IMR-90 (cell line): ENCODE results near the gene CENPM. TPM values are rescaled to one million over a fixed set of nuclear protein-coding genes. Genes with fewer than 3 reads are reported as not detected.

Source experiments
- ATAC-seq: fragments of 200-7000 bp; cut with Tn5 transposase; 2 replicates; pipeline ENCODE4 v1.9.1; 2020; ENCODE audit warnings: low read depth, mild to moderate bottlenecking, moderate library complexity
- BruUV-seq: library from RNA; stranded (reverse); fragments of 400-500 nt; replicated peaks from 2 replicates; lab custom pipeline; 2021; lab: Mats Ljungman, UMichigan
- CTCF ChIA-PET: fragments of 300-600 bp; formaldehyde crosslinking; extraction: SDS; loops from one replicate; lab custom pipeline; 2021; ENCODE audit warnings: antibody characterized with exemption; lab: Yijun Ruan, JAX
- POLR2A ChIA-PET: fragments of 300-600 bp; sonication (Branson Sonifier 250); formaldehyde crosslinking; loops from one replicate; lab custom pipeline; 2022; ENCODE audit warnings: antibody characterized with exemption; ENCODE audit not compliant: unreplicated experiment; lab: Charles Lee
- DNase-seq: peaks from one replicate; pipeline ENCODE4 v3.0.0; 2013
- H2AFZ ChIP-seq: replicated peaks from 2 replicates; pipeline ENCODE3; 2013; ENCODE audit warnings: low read length, mild to moderate bottlenecking; ENCODE audit not compliant: poor library complexity
- H2AK5ac ChIP-seq: 2 replicates; pipeline ENCODE4 v1.6.1; 2013; ENCODE audit warnings: low read depth, low read length, inconsistent platforms
- H2AK9ac ChIP-seq: replicated peaks from 2 replicates; pipeline ENCODE3; 2013; ENCODE audit warnings: mild to moderate bottlenecking, low read depth, low read length, moderate library complexity; ENCODE audit not compliant: poor library complexity
- H2BK120ac ChIP-seq: 2 replicates; pipeline ENCODE4 v1.6.1; 2013; ENCODE audit warnings: low read depth, low read length, inconsistent platforms
- H2BK15ac ChIP-seq: 3 replicates; pipeline ENCODE4 v1.6.1; 2013; ENCODE audit warnings: low read depth, low read length, inconsistent platforms
- H2BK20ac ChIP-seq: 2 replicates; pipeline ENCODE4 v1.6.1; 2013; ENCODE audit warnings: low read depth, mild to moderate bottlenecking, inconsistent platforms, low read length, moderate library complexity
- H2BK5ac ChIP-seq: 2 replicates; pipeline ENCODE4 v1.6.1; 2013; ENCODE audit warnings: mild to moderate bottlenecking, low read depth, low read length, inconsistent platforms; ENCODE audit not compliant: poor library complexity, severe bottlenecking
- H3K14ac ChIP-seq: replicated peaks from 2 replicates; pipeline ENCODE4 v1.6.1; 2013; ENCODE audit warnings: low read depth, low read length, inconsistent platforms
- H3K18ac ChIP-seq: 2 replicates; pipeline ENCODE4 v1.6.1; 2013; ENCODE audit warnings: low read depth, low read length, control low read depth
- H3K23ac ChIP-seq: 2 replicates; pipeline ENCODE4 v1.6.1; 2013; ENCODE audit warnings: low read depth, low read length, inconsistent platforms
- H3K27ac ChIP-seq: 2 replicates; pipeline ENCODE4 v1.5.1; 2013; ENCODE audit warnings: mild to moderate bottlenecking, control low read depth, low read length; ENCODE audit not compliant: insufficient read depth
- H3K27me3 ChIP-seq: 2 replicates; pipeline ENCODE4 v1.6.1; 2013; ENCODE audit warnings: low read length; ENCODE audit not compliant: control insufficient read depth, insufficient read depth
- H3K36me3 ChIP-seq: 2 replicates; pipeline ENCODE4 v1.6.1; 2013; ENCODE audit warnings: low read length, mixed read lengths; ENCODE audit not compliant: control insufficient read depth, insufficient read depth
- H3K4ac ChIP-seq: 2 replicates; pipeline ENCODE4 v1.6.1; 2013; ENCODE audit warnings: low read depth, low read length, inconsistent platforms
- H3K4me1 ChIP-seq: 2 replicates; pipeline ENCODE4 v1.6.1; 2013; ENCODE audit warnings: low read length, mixed read lengths; ENCODE audit not compliant: control insufficient read depth, insufficient read depth
- H3K4me2 ChIP-seq: 2 replicates; pipeline ENCODE4 v1.6.1; 2013; ENCODE audit warnings: low read depth, mild to moderate bottlenecking, control low read depth, low read length, moderate library complexity
- H3K4me3 ChIP-seq: 2 replicates; pipeline ENCODE4 v1.5.1; 2013; ENCODE audit warnings: low read depth, mild to moderate bottlenecking, control low read depth, low read length, moderate library complexity; ENCODE audit not compliant: insufficient read depth
- H3K56ac ChIP-seq: 2 replicates; pipeline ENCODE4 v1.6.1; 2013; ENCODE audit warnings: low read length, inconsistent platforms; ENCODE audit not compliant: insufficient read depth; ENCODE audit errors: extremely low read depth
- H3K79me1 ChIP-seq, 2 experiments: 2 replicates each; pipeline ENCODE4 v1.6.1; 2013; ENCODE audit warnings: low read length in 2 of 2, inconsistent platforms in 1 of 2, low read depth in 1 of 2
- H3K9ac ChIP-seq: 2 replicates; pipeline ENCODE4 v1.6.1; 2013; ENCODE audit warnings: low read depth, low read length, control low read depth
- H3K9me1 ChIP-seq: 2 replicates; pipeline ENCODE4 v1.6.1; 2013; ENCODE audit warnings: low read length, inconsistent platforms; ENCODE audit not compliant: insufficient read depth
- H3K9me3 ChIP-seq: 2 replicates; pipeline ENCODE4 v1.6.1; 2013; ENCODE audit warnings: low read length; ENCODE audit not compliant: control insufficient read depth, insufficient read depth
- H4K20me1 ChIP-seq: 2 replicates; pipeline ENCODE4 v1.6.1; 2013; ENCODE audit warnings: low read length, inconsistent platforms; ENCODE audit not compliant: insufficient read depth
- H4K5ac ChIP-seq: 2 replicates; pipeline ENCODE4 v1.6.1; 2013; ENCODE audit warnings: mild to moderate bottlenecking, low read depth, low read length, control low read depth
- H4K8ac ChIP-seq, 2 experiments: 2 replicates each; pipeline ENCODE4 v1.6.1; 2013; ENCODE audit warnings: low read depth in 2 of 2, low read length in 2 of 2, control low read depth in 1 of 2, inconsistent platforms in 1 of 2
- H4K91ac ChIP-seq: 2 replicates; pipeline ENCODE4 v1.6.1; 2013; ENCODE audit warnings: low read depth, low read length, inconsistent platforms; ENCODE audit not compliant: insufficient read depth
- BHLHE40 ChIP-seq: fragments of 150-350 bp; IDR thresholded peaks from 2 replicates; pipeline ENCODE4 v1.6.1; 2016; ENCODE audit warnings: mild to moderate bottlenecking, low read depth, low read length
- CHD1 ChIP-seq: IDR thresholded peaks from 2 replicates; pipeline ENCODE4 v1.6.1; 2012; ENCODE audit warnings: low read depth, low read length, improper control_type of control experiment
- FOS ChIP-seq: fragments of 150-350 bp; IDR thresholded peaks from 2 replicates; pipeline ENCODE4 v1.6.1; 2016; ENCODE audit warnings: low read depth, low read length
- POLR2A ChIP-seq: IDR thresholded peaks from 2 replicates; pipeline ENCODE4 v1.6.1; 2012; ENCODE audit warnings: mild to moderate bottlenecking, low read depth, low read length
- SMC3 ChIP-seq: fragments of 150-350 bp; IDR thresholded peaks from 2 replicates; pipeline ENCODE4 v1.6.1; 2016; ENCODE audit warnings: low read depth, mild to moderate bottlenecking, antibody characterized with exemption, low read length, moderate library complexity
- WGBS, 2 experiments: methylation state at CpG; one replicate each; pipeline versions ENCODE4 v1.1.5 to v1.1.7; 2013; ENCODE audit warnings: missing lambda C conversion rate in 2 of 2; ENCODE audit not compliant: insufficient read length in 1 of 2; ENCODE audit errors: extremely low coverage in 2 of 2; 5-methylcytosine and 5-hydroxymethylcytosine counted together
- dilution Hi-C: fragments of 300-500 bp; cut with HindIII; formaldehyde crosslinking; loops from one replicate; pipeline ENCODE4 v1.14.3; 2018; ENCODE audit warnings: low sequenced_read_pairs; ENCODE audit not compliant: unreplicated experiment
- in situ Hi-C: fragments of 300-500 bp; cut with MboI; formaldehyde crosslinking; loops from 3 replicates; pipeline ENCODE4 v1.14.3; 2019; ENCODE audit warnings: low sequenced_read_pairs, inconsistent platforms, mixed read lengths
- intact Hi-C: fragments of 100-400 bp; cut with micrococcal nuclease; formaldehyde crosslinking; loops from 2 replicates; pipeline ENCODE4 v1.10.0; 2022
- polyA plus RNA-seq, 3 experiments: library from polyadenylated mRNA; depleted of rRNA; stranded (reverse); fragments of >200 nt; gene quantifications; 2 replicates each; pipeline ENCODE4 v1.2.3, GENCODE V29; 2012; ENCODE audit warnings: low replicate concordance in 1 of 3
- total RNA-seq: library from RNA; depleted of rRNA; stranded (reverse); fragments of >200 nt; gene quantifications from 2 replicates; pipeline ENCODE4 v1.2.3, GENCODE V29; 2012

Gene CENPM
- total and polyA plus RNA-seq, 2 of the 4 experiments (the other 2 are of a cell fraction), result 18.1 to 20.1 TPM

GRCh38 chr22:41978732-41979131 lies 31.8 kb upstream of the CENPM start (continued):
- TF ChIP-seq CHD1 (no peak), FOS (no peak), POLR2A (no peak), BHLHE40 (no peak)

DNA sequence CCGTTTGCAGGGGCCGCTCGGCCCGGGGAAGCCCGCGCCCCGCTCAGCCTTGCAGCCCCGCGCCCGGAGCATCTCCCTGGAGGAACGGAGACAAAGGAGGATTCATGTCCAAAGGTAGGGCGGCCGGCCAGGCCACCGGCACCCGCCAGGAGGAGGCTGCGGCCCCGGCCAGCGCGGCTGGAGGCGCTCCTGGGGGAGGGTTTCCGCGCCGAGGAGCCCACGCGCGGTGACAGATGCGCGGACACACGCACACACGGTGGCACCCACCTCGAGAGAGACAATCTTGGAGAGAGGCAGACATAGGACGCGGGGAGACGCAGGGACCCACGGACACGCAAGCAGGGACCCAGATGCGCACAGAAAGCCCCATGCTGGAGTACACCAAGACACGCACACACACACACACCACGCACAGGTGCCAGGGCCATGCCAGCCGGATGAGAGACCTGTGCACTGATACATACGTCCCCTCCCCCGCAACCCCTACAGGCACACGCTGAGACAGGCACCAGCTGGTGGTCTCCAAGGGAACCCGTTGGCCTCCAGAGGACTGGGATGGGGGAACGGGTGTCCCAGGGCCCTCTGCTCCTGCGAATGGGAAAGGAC lies 30.1 kb upstream of the CENPM start:
- H4K5ac ChIP-seq, result no peak overlapping the region
- H3K56ac ChIP-seq, result no peak overlapping the region
- H2BK20ac ChIP-seq, result no peak overlapping the region
- no peak overlapping the region for H3K27ac ChIP-seq
- no peak overlapping the region for H3K14ac ChIP-seq
- dilution Hi-C loops, result no loop called here
- CTCF ChIA-PET, result no interaction called here
- POLR2A ChIA-PET, result no interaction called here
- peaks cover 60% of the 10 kb centered on the region for H3K27me3 ChIP-seq
- no peaks in the 10 kb centered on the region for H4K20me1 ChIP-seq
- intact Hi-C loops, result no loop called here
- TF ChIP-seq SMC3 (no peak), FOS (no peak)
- H3K36me3 ChIP-seq, result no peaks in the 10 kb centered on the region
- H3K4me3 ChIP-seq, result peak overlapping the region; percentile 30
- H3K4me1 ChIP-seq, result no peaks in the 10 kb centered on the region; the same call in 1 of the 2 replicates
- H2BK15ac ChIP-seq, result no peak overlapping the region
- H3K9me1 ChIP-seq, result no peaks in the 10 kb centered on the region
- H3K18ac ChIP-seq, result no peak overlapping the region
- no peaks in the 10 kb centered on the region for H3K79me1 ChIP-seq
- H2AK5ac ChIP-seq, result no peak overlapping the region
- in situ Hi-C loops, result no loop called here
- H3K23ac ChIP-seq, result no peak overlapping the region
- H3K9me3 ChIP-seq, result no peaks in the 10 kb centered on the region
- 3% methylated on average over 23 of the region's 46 CpGs; no CpG with 5 or more reads in 1 of the 2 experiments for WGBS, 2 experiments
- peak overlapping the region; percentile 80 for H2AFZ ChIP-seq
- no peak for ATAC-seq
- H3K4me2 ChIP-seq, result peak overlapping the region; percentile 52
- no peak overlapping the region for H3K4ac ChIP-seq
- BruUV-seq, result no TSS peak
- DNase-seq, result no peak
- H2AK9ac ChIP-seq, result no peak overlapping the region
- no peak overlapping the region for H4K91ac ChIP-seq
- no peak overlapping the region for H3K9ac ChIP-seq
- H4K8ac ChIP-seq, result no peak overlapping the region
- no peak overlapping the region for H2BK120ac ChIP-seq
- H2BK5ac ChIP-seq, result no peak overlapping the region
